ENCODE data around the gene SYNPO2.

Gene SYNPO2

DNA sequence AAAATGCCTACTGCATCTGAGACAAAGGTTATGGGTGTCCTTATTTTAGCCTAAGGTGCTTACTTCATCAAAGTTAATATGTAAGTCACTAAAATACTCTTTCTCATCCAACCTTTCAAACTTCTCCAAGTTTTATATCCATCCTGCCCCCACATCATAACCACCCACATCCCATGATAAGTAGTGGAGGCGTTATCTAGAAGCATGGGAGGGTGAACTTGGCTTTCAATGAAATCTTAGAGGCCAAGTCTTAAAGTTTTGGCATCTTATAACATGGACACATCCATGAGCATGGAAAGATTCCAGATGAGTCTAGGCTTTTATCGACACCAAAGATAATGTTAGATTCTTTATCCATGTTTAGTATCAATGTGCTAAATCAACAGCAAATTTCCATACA is 29.9 kb upstream of the SYNPO2 start:
- H3K4me3 Mint-ChIP-seq, result no peak overlapping the region
- H3K36me3 Mint-ChIP-seq (ENCODE audit: low read depth), result no peaks in the 10 kb centered on the region
- no peak for TF ChIP-seq CTCF (IDR thresholded peaks at IDR 0.05)
- DNase-seq, result no peak
- no peaks in the 10 kb centered on the region for H3K4me1 Mint-ChIP-seq
- H3K27me3 Mint-ChIP-seq (ENCODE audit: low read depth, poor library complexity), result peaks cover 3% of the 10 kb centered on the region
- no peak overlapping the region for H3K27ac Mint-ChIP-seq
- no peaks in the 10 kb centered on the region for H3K9me3 Mint-ChIP-seq

DNA sequence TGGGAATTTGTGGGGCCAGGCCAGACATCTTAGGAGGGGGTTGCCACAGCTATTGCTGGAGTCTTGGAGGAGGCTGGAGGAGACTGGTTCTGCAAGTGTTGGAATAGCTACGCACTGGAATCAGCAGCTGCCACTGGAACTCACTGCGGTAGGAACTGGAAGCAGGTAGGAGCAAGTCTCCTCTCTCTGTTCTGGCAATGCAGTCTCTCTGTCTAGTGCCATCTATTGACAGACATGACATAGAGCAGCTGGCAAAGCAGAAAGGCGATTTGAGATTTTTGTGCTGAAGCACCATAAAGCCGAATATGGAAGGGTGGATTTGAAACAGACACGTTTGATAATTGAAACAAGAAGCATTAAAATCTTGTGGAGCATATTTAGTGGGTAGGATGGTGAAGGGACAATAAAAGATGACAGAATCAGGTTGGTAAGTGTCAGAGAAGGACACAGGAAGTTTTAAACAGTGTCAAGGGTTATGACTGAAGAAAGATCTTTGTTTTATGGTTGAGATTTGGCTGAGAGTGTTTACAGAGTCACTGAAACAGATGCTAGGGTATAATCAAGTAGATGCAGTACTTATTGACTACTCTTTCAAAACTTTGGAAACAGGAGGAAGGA is 23.5 kb upstream of the SYNPO2 start:
- peak; percentile 61 for TF ChIP-seq CTCF (IDR thresholded peaks at IDR 0.05)
- Mint-ChIP-seq H3K4me3 (no peak overlapping the region), H3K27ac (no peak overlapping the region), H3K9me3 (no peaks in the 10 kb centered on the region), H3K36me3 (ENCODE audit: low read depth) (no peaks in the 10 kb centered on the region), H3K27me3 (ENCODE audit: low read depth, poor library complexity) (peaks cover 3% of the 10 kb centered on the region), H3K4me1 (peaks cover 7% of the 10 kb centered on the region)
- peak; percentile 18 for DNase-seq

GRCh38 chr4:118866442-118866841 is 22.2 kb upstream of the SYNPO2 start:
- Mint-ChIP-seq H3K27me3 (ENCODE audit: low read depth, poor library complexity) (peaks cover 3% of the 10 kb centered on the region), H3K4me3 (no peak overlapping the region), H3K9me3 (no peaks in the 10 kb centered on the region), H3K4me1 (peaks cover 12% of the 10 kb centered on the region), H3K27ac (no peak overlapping the region), H3K36me3 (ENCODE audit: low read depth) (no peaks in the 10 kb centered on the region)
- no peak for DNase-seq
- no peak for TF ChIP-seq CTCF (IDR thresholded peaks at IDR 0.05)

DNA sequence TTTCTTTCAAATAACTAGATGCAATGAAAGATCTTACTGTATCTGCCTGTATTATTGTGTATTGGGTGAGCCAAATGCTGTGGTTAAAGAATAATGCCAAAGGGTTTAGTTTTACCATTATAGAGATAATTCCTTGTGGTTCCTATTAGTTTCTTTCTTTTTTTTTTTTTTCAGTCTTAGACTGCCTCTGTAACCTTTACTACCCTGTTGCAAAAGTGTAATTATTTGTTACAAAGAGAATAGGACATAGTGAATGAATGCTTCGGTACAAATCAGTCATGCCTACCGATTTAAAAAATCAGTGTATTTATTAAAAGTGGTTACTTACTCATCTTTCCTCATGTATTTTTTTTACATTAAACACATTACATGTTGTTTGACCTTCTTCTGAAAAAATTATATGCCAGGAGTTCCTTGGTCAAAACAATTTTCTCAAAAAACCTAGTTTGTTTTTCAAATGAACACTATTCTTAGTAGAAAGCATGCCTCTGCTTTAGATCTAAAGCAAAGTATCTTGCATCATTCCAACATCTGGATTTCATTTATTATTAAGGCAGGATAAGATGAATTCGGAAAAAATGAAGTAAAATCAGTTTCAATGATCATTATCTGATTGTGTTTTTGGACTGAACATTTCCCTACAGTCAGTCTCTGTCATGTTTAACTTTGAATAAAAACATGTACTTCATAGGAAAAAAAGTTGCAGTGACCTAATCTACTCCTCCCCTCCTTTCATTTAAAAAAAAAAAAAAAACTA is 21.2 kb upstream of the SYNPO2 start:
- Mint-ChIP-seq H3K27ac (no peak overlapping the region), H3K4me1 (peaks cover 12% of the 10 kb centered on the region), H3K9me3 (no peaks in the 10 kb centered on the region), H3K27me3 (ENCODE audit: low read depth, poor library complexity) (peaks cover 3% of the 10 kb centered on the region), H3K36me3 (ENCODE audit: low read depth) (no peaks in the 10 kb centered on the region), H3K4me3 (no peak overlapping the region)
- TF ChIP-seq CTCF (IDR thresholded peaks at IDR 0.05), result no peak
- no peak for DNase-seq

DNA sequence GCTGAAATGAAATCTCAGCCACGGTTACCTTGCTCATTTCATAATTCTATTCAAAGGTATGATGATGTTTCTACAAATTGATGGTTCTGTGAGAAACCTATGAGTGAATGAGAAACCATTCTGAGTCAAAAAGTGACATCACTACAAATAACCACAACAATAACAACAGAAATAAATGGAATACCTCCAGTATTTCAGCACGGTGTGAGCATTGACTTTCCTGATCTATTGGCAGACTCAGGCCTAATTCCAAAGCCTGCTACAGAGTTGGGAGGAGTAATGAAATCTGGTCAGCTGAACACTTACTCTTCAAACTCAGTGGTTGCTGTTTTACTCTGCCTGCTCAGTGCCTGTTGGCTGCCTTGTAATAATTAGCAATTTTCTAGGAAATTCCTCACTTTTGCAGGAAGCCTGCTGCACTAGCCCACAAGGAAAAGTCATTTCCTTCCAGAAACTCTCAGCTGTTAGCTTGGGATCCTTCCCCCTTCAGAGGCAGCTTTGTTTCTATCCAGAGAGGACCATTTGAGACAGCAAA is 18.8 kb upstream of the SYNPO2 start:
- H3K27me3 Mint-ChIP-seq (ENCODE audit: low read depth, poor library complexity), result no peaks in the 10 kb centered on the region
- no peaks in the 10 kb centered on the region for H3K36me3 Mint-ChIP-seq (ENCODE audit: low read depth)
- TF ChIP-seq CTCF (IDR thresholded peaks at IDR 0.05), result no peak

More for the DNA sequence above, 18.8 kb upstream of the SYNPO2 start:
- H3K4me1 Mint-ChIP-seq, result peaks cover 12% of the 10 kb centered on the region
- H3K9me3 Mint-ChIP-seq, result peaks cover 8% of the 10 kb centered on the region
- H3K27ac Mint-ChIP-seq, result peak overlapping the region; percentile 74
- H3K4me3 Mint-ChIP-seq, result no peak overlapping the region
- no peak for DNase-seq

Measured in nephron progenitor cell (in vitro differentiated cells).